Measurements from ENCODE around the gene DCD. TPM values are rescaled to one million over a fixed set of nuclear protein-coding genes. Genes with fewer than 3 reads are reported as not detected.

Gene DCD
- total and polyA plus RNA-seq, 2 of the 8 experiments (the other 6 are each of a cell fraction or from before 2014, with no cell fraction given), result not detected

- Histone ChIP-seq H3K4me3 (ENCODE audit: extremely low read depth in 1 of 4, insufficient read depth in 2 of 4, low read depth in 3 of 4, low read length in 4 of 4) (no peak overlapping the region), H2BK120ac (replicated peaks; ENCODE audit: low read depth, low read length) (no peak overlapping the region), H3K9me3 (ENCODE audit: insufficient read depth in 2 of 2, low read depth in 1 of 2, low read length in 1 of 2) (no peaks in the 10 kb centered on the region), H2BK5ac (ENCODE audit: low read depth, low read length) (no peak overlapping the region), H3K56ac (replicated peaks; ENCODE audit: insufficient read length, low read depth, low read length) (no peak overlapping the region), H2BK12ac (ENCODE audit: low read depth, low read length) (no peak overlapping the region), H4K5ac (ENCODE audit: insufficient read length, low read depth, low read length) (no peak overlapping the region), H3K23ac (ENCODE audit: insufficient read length) (no peak overlapping the region), H3K23me2 (ENCODE audit: low read depth, low read length) (no peaks in the 10 kb centered on the region; the same call in 1 of the 2 replicates), H2BK20ac (ENCODE audit: low read length) (no peak overlapping the region), H3K18ac (ENCODE audit: extremely low read depth, low read length) (no peak overlapping the region), H2AFZ (ENCODE audit: low read length) (peak overlapping the region; percentile 26; the same call in 1 of the 2 replicates), H3K79me2 (ENCODE audit: control insufficient read depth in 1 of 2, insufficient read depth in 2 of 2, low read length in 2 of 2) (no peaks in the 10 kb centered on the region), H4K91ac (replicated peaks; ENCODE audit: insufficient read length, low read length) (no peak overlapping the region), H3K9ac (replicated peaks in 1 of 4; ENCODE audit: extremely low read depth in 1 of 4, low read depth in 3 of 4, low read length in 3 of 4) (no peak overlapping the region), H3K4me2 (ENCODE audit: insufficient read depth in 1 of 2, low read depth in 2 of 2, low read length in 2 of 2) (no peak overlapping the region), H3K79me1 (ENCODE audit: low read depth, low read length) (no peaks in the 10 kb centered on the region), H3K4ac (replicated peaks; ENCODE audit: insufficient read length, low read depth, low read length) (no peak overlapping the region), H4K20me1 (replicated peaks in 1 of 2; ENCODE audit: control insufficient read depth in 1 of 2, insufficient read depth in 2 of 2, low read length in 2 of 2) (no peaks in the 10 kb centered on the region), H4K8ac (ENCODE audit: extremely low read depth, insufficient read depth, low read length) (no peak overlapping the region), H3K4me1 (replicated peaks in 1 of 4; ENCODE audit: control insufficient read depth in 3 of 4, insufficient read depth in 4 of 4, low read length in 3 of 4) (peaks cover 0 to 6% (median 1%) of the 10 kb centered on the region in 4 experiments; a peak in 5 of 7 replicates), H3K14ac (ENCODE audit: insufficient read length) (no peak overlapping the region), H2AK5ac (ENCODE audit: low read depth, low read length) (no peak overlapping the region), H3K36me3 (ENCODE audit: control insufficient read depth in 2 of 4, insufficient read depth in 4 of 4, low read length in 3 of 4) (no peaks in the 10 kb centered on the region), H2BK15ac (ENCODE audit: low read length) (no peak overlapping the region), H3K27ac (ENCODE audit: low read depth, low read length) (no peak overlapping the region), H3K27me3 (replicated peaks in 1 of 4; ENCODE audit: control insufficient read depth in 3 of 4, extremely low read depth in 1 of 4, insufficient read depth in 3 of 4, low read length in 3 of 4) (peaks cover 0 to 2% (median 0%) of the 10 kb centered on the region in 4 experiments; a peak in 2 of 7 replicates)
- TF ChIP-seq JUN (IDR thresholded peaks at IDR 0.05; ENCODE audit: low read depth, low read length) (no peak), CBX5 (IDR thresholded peaks at IDR 0.05; ENCODE audit: low read depth, low read length) (no peak), EGR1 (IDR thresholded peaks at IDR 0.05; ENCODE audit: borderline replicate concordance, low read depth, low read length) (no peak), SP2 (IDR thresholded peaks at IDR 0.05; ENCODE audit: low read length) (no peak), CHD1 (IDR thresholded peaks at IDR 0.05; ENCODE audit: low read depth, low read length) (no peak), EZH2 (IDR thresholded peaks at IDR 0.05; ENCODE audit: low read depth, low read length, severe bottlenecking) (no peak), EP300 (IDR thresholded peaks at IDR 0.05; ENCODE audit: borderline replicate concordance in 1 of 2, low read depth in 2 of 2, low read length in 2 of 2) (no peak), JUND (IDR thresholded peaks at IDR 0.05; ENCODE audit: low read length) (no peak), YY1 (IDR thresholded peaks at IDR 0.05; ENCODE audit: low read depth, low read length) (no peak), BCL11A (IDR thresholded peaks at IDR 0.05; ENCODE audit: low read depth in 2 of 2, low read length in 2 of 2) (no peak), SP1 (IDR thresholded peaks at IDR 0.05; ENCODE audit: low read depth, low read length) (no peak), CTBP2 (IDR thresholded peaks at IDR 0.05; ENCODE audit: borderline replicate concordance, insufficient read depth, insufficient read length, low read length) (no peak), CBX8 (IDR thresholded peaks at IDR 0.05; ENCODE audit: borderline replicate concordance, low read depth, low read length) (no peak), CEBPB (IDR thresholded peaks at IDR 0.05; ENCODE audit: low read depth, low read length) (no peak)
- ChIA-PET POLR2A (ENCODE audit: partially characterized antibody) (interaction anchor here (1.2 kb wide), 1 partner anchor 1391 kb away, joined by 3 read pairs; no protein-coding TSS in a partner anchor), CTCF (ENCODE audit: partially characterized antibody) (interaction anchor here (0.7 to 9.4 kb wide), 13 partner anchors 12 to 495 kb away, joined by 3 to 88 read pairs (median 5); no protein-coding TSS in a partner anchor)
- 60% methylated on average over 2 of the region's 2 CpGs; no CpG with 5 or more reads in 1 of the 2 experiments for WGBS, 2 experiments (ENCODE audit: extremely low coverage in 1 of 2, insufficient coverage in 1 of 2, insufficient read length in 1 of 2, insufficient replicate concordance in 2 of 2, low coverage in 1 of 2, low lambda C conversion rate in 2 of 2, missing lambda C conversion rate in 1 of 2)
- DNase-seq (ENCODE audit: low read depth in 1 of 2, low spot score in 2 of 2) (no peak), FAIRE-seq (no peak)
Measured at GRCh38 chr12:54654926-54655325, 6.8 kb upstream of the DCD start.
